Transverse colon (tissue), 4 donors: Measurements from ENCODE around the gene PLA2G4F. TPM values are rescaled to one million over a fixed set of nuclear protein-coding genes. Genes with fewer than 3 reads are reported as not detected.

Experiments used
- DNase-seq: peaks from one replicate; pipeline ENCODE4 v3.0.0-alpha.2; 2019
- H3K27ac ChIP-seq, 4 donors: fragments of 200-600 bp; sonication (generic); 2 replicates each; pipeline ENCODE4 v1.5.1; 2016 to 2018; ENCODE audit warnings: inconsistent platforms in 4 of 4
- H3K27me3 ChIP-seq: fragments of 200-600 bp; sonication (generic); 2 replicates; pipeline ENCODE4 v1.5.1; 2017; ENCODE audit warnings: inconsistent platforms
- H3K36me3 ChIP-seq, 4 donors: fragments of 200-600 bp; sonication (generic); 2 replicates each; pipeline ENCODE4 v1.5.1; 2017 to 2019; ENCODE audit warnings: inconsistent platforms in 4 of 4
- H3K4me1 ChIP-seq, 4 donors: fragments of 200-600 bp; sonication (generic); 2 replicates each; pipeline ENCODE4 v1.5.1; 2017 to 2020; ENCODE audit warnings: inconsistent platforms in 4 of 4
- H3K4me3 ChIP-seq, 4 donors: fragments of 200-600 bp; sonication (generic); 1 replicate in 1 of 4; 2 replicates in 3 of 4; pipeline versions ENCODE4 v1.5.1 to v1.6.1; 2017 to 2019; ENCODE audit warnings: inconsistent platforms in 4 of 4
- H3K9me3 ChIP-seq, 2 donors: fragments of 200-600 bp; sonication (generic); 2 replicates each; pipeline ENCODE4 v1.5.1; 2017 to 2019; ENCODE audit warnings: inconsistent platforms in 2 of 2
- EP300 ChIP-seq: sonication (generic); formaldehyde crosslinking; IDR thresholded peaks from one replicate; pipeline ENCODE4 v1.6.1; 2017; ENCODE audit warnings: antibody characterized with exemption, low read depth
- POLR2A ChIP-seq: fragments of 450-650 bp; IDR thresholded peaks from one replicate; pipeline ENCODE4 v1.6.1; 2016; ENCODE audit warnings: antibody characterized with exemption, mild to moderate bottlenecking, moderate library complexity
- POLR2AphosphoS5 ChIP-seq, 3 donors: sonication (generic); formaldehyde crosslinking; IDR thresholded peaks; one replicate each; pipeline ENCODE4 v1.6.1; 2016; ENCODE audit warnings: antibody characterized with exemption in 3 of 3
- WGBS, 2 donors: methylation state at CpG; one replicate each; pipeline ENCODE4 v1.1.5; 2018; ENCODE audit warnings: low coverage in 1 of 2; 5-methylcytosine and 5-hydroxymethylcytosine counted together
- in situ Hi-C, 4 donors: fragments of 200-750 bp; cut with MboI; loops; one replicate each; pipeline versions ENCODE4 v1.15.0 to v1.15.1; 2017; ENCODE audit warnings: low sequenced_read_pairs in 3 of 4, low pct_ligation_motif_present in 1 of 4, low pct_unique_long_range_greater_than_20kb in 1 of 4
- intact Hi-C: fragments of 100-400 bp; cut with DNase I; formaldehyde crosslinking; loops from one replicate; pipeline ENCODE4 v1.15.1; 2023; ENCODE audit warnings: low total_unique reads
- total RNA-seq, 4 donors: library from RNA; depleted of rRNA; stranded (reverse); fragments of >200 nt; gene quantifications; one replicate each; pipeline ENCODE4 v1.1.0, GENCODE V29; 2016
- TF ChIP-seq, protein P1 (sequence below), 5 experiments: fragments of 200-600 bp in 3 of 5; fragments of 450-650 bp in 2 of 5; sonication (generic) in 3 of 5; IDR thresholded peaks; 1 replicate in 2 of 5; 2 replicates in 3 of 5; pipeline ENCODE4 v1.5.1; 2016 to 2017; ENCODE audit warnings: antibody characterized with exemption in 5 of 5, inconsistent platforms in 3 of 5, mild to moderate bottlenecking in 2 of 5, moderate library complexity in 1 of 5

The PLA2G4F gene
- total RNA-seq, 4 donors from 2014 or later, result 25.1 to 135 (median 78.0) TPM

DNA sequence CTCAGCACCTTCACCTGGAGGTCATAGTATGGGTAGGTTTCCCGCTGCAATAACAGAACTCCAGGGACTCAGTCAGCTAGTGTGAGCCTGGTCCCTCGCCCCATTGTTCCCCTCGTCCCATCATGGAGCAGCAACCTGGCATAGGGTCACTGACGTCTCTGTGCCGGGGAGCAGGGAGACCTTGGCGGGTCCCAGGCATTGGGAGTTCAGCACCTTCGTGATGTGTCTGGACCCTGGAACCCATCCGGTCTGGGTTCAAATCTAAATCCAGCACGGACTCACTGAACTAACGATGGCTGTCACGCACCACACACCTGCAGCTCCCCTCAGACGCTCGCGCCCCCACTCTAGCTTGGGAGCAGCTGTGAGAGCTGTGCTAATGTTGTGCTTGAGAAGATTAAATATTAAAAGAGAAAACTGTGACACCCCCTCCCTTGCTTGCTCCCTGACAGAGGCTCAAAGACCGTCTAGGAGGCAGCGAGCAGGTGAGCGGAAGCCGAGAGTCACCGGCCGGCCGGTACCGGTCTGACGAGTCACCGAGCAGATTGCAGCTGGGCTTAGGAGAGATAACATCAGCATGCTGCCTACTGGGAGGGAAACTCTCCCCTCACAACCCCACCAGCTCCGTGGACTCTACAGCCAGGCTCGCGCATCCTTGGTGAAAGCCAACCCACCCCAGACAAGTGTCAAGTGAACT lies 742 bp downstream of the PLA2G4F start:
- Histone ChIP-seq H3K36me3 (peaks cover 0 to 10% (median 4%) of the 10 kb centered on the region in 4 donors), H3K9me3 (no peaks in the 10 kb centered on the region), H3K27ac (peak overlapping the region; percentile 70 to 76 (median 75)), H3K4me1 (peaks cover 3 to 28% (median 5%) of the 10 kb centered on the region in 4 donors), H3K27me3 (no peaks in the 10 kb centered on the region), H3K4me3 (peak overlapping the region in 3 of 4 donors; percentile 28 to 49 (median 30))
- intact Hi-C loops (no loop called here), in situ Hi-C loops (no loop called here)
- DNase-seq, result peak; percentile 76
- TF ChIP-seq POLR2A (no peak), EP300 (no peak), POLR2AphosphoS5 (IDR thresholded peaks at IDR 0.05) (no peak)
- TF ChIP-seq, protein P1, sequence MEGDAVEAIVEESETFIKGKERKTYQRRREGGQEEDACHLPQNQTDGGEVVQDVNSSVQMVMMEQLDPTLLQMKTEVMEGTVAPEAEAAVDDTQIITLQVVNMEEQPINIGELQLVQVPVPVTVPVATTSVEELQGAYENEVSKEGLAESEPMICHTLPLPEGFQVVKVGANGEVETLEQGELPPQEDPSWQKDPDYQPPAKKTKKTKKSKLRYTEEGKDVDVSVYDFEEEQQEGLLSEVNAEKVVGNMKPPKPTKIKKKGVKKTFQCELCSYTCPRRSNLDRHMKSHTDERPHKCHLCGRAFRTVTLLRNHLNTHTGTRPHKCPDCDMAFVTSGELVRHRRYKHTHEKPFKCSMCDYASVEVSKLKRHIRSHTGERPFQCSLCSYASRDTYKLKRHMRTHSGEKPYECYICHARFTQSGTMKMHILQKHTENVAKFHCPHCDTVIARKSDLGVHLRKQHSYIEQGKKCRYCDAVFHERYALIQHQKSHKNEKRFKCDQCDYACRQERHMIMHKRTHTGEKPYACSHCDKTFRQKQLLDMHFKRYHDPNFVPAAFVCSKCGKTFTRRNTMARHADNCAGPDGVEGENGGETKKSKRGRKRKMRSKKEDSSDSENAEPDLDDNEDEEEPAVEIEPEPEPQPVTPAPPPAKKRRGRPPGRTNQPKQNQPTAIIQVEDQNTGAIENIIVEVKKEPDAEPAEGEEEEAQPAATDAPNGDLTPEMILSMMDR (IDR thresholded peaks at IDR 0.05), result no peak
- WGBS, 2 donors, result 45% methylated on average over 26 of the region's 27 CpGs; no CpG with 5 or more reads in 1 of the 2 donors

DNA sequence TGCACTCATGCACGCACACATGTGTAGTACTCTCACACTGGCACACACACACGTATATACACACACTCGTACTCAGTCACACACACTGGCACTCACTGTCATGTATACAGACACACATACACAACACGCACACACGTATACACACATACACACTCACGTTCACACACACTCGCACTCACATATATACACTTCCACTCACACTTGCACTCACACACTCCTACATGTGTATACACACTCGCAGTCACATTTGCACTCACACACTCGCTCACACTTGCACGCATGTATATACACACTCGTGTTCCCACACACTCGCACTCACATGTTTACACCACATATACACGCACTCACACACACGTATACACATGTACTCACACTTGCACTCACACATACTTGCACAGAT lies 1.5 kb downstream of the PLA2G4F start:
- intact Hi-C loops, result no loop called here
- TF ChIP-seq, protein P1 (IDR thresholded peaks at IDR 0.05), result no peak
- TF ChIP-seq POLR2AphosphoS5 (IDR thresholded peaks at IDR 0.05) (no peak), EP300 (no peak), POLR2A (no peak)
- Histone ChIP-seq H3K9me3 (no peaks in the 10 kb centered on the region), H3K27me3 (no peaks in the 10 kb centered on the region), H3K27ac (no peak overlapping the region), H3K4me3 (peak overlapping the region in 1 of 4 donors; percentile 49), H3K36me3 (peaks cover 0 to 6% (median 1%) of the 10 kb centered on the region in 4 donors), H3K4me1 (peaks cover 3 to 28% (median 5%) of the 10 kb centered on the region in 4 donors)
- WGBS, 2 donors, result 91 to 93% methylated on average over 12 to 14 of the region's 14 CpGs
- no peak for DNase-seq
- in situ Hi-C loops, result no loop called here

DNA sequence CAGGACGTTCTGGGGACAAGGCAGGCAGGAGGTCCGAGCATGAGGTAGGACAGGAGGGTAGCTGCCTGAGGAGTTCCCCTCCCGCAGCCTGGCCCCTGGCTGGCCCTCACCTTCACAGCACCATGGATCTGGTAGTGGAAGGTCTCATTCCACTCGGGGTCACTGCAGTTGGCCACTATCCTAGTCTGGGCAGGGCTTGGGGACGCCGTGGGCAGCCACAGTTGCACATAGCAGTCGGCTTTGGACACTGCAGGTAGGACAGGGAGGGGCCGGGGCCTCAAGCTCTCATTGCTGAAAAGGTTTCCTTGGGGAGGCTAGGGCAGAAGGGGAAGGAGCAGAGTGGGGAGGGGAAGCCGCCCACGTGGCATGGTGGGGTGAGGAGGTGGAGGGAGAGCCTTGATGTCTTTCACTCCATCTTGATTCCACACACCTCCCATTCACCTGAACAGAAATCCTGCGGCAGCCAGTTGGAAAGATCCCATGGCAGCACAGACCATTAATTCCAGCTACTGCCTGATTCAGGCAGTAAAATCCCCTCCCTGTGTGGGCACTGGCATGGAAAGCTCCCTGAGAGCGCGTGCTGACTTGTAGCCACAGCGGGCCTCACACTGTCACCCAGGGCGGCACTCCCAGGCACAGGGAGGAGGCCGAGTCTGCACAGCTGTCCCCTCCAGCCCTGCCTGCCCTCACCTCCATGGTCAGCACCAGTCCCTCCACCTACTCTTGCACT lies 2.1 kb downstream of the PLA2G4F start:
- 84% methylated on average over 16 of the region's 16 CpGs; no CpG with 5 or more reads in 1 of the 2 donors for WGBS, 2 donors
- H3K36me3 ChIP-seq, result no peaks in the 10 kb centered on the region
- no peaks in the 10 kb centered on the region for H3K9me3 ChIP-seq
- in situ Hi-C loops, result no loop called here
- no peak for DNase-seq
- no peak for TF ChIP-seq EP300
- no peak for TF ChIP-seq POLR2AphosphoS5 (IDR thresholded peaks at IDR 0.05)
- no peak for TF ChIP-seq POLR2A
- TF ChIP-seq, protein P1 (IDR thresholded peaks at IDR 0.05), result no peak
- no peak overlapping the region for H3K27ac ChIP-seq
- intact Hi-C loops, result no loop called here
- H3K4me1 ChIP-seq, result peaks cover 3 to 28% (median 5%) of the 10 kb centered on the region in 4 donors
- no peaks in the 10 kb centered on the region for H3K27me3 ChIP-seq
- H3K4me3 ChIP-seq, result no peak overlapping the region

DNA sequence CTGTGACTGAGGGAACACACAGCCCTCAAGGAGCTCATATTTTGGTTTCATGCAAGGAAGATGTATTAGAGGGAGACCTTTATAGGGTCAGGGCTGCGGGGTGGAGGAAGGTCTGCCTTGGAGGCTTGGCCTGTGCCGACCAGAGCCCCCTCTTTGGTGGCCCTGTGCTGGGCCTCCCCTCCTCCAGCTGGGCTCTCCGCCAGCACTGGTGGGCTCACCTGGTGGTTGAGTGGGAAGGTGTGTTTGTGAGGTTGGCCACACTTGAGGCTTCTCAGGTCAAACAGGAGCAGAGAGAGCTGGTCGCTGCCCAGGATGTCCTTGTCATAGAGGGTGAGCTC lies 2.6 kb downstream of the PLA2G4F start:
- Histone ChIP-seq H3K9me3 (no peaks in the 10 kb centered on the region), H3K27me3 (no peaks in the 10 kb centered on the region), H3K4me1 (peaks cover 3 to 28% (median 5%) of the 10 kb centered on the region in 4 donors), H3K4me3 (no peak overlapping the region), H3K36me3 (no peaks in the 10 kb centered on the region), H3K27ac (no peak overlapping the region)
- WGBS, 2 donors, result 91% methylated on average over 4 of the region's 4 CpGs; no CpG with 5 or more reads in 1 of the 2 donors
- intact Hi-C loops, result no loop called here
- TF ChIP-seq POLR2AphosphoS5 (IDR thresholded peaks at IDR 0.05) (no peak), POLR2A (no peak), EP300 (no peak)
- TF ChIP-seq, protein P1 (IDR thresholded peaks at IDR 0.05), result no peak
- no peak for DNase-seq
- in situ Hi-C loops, result no loop called here
